Heart right ventricle (tissue), 16 donors: Measurements from ENCODE around the gene ECEL1. TPM values are rescaled to one million over a fixed set of nuclear protein-coding genes. Genes with fewer than 3 reads are reported as not detected.

Experiments
- ATAC-seq, 8 donors: fragments of 200-7000 bp; cut with Tn5 transposase; one replicate each; pipeline ENCODE4 v1.9.1; 2020; ENCODE audit warnings: mild to moderate bottlenecking in 8 of 8, moderate library complexity in 8 of 8, moderate number of reproducible peaks in 1 of 8
- DNase-seq, 2 donors: peaks; one replicate each; pipeline ENCODE4 v3.0.0-alpha.2; 2020
- H3K27ac ChIP-seq, 10 donors: fragments of 200-600 bp; sonication (generic) in 2 of 10; one replicate each; pipeline versions ENCODE4 v1.5.0 to v1.8.0; 2020 to 2022; ENCODE audit warnings: mild to moderate bottlenecking in 3 of 10
- H3K27me3 ChIP-seq, 7 donors: fragments of 200-600 bp; one replicate each; pipeline ENCODE4 v1.8.0; 2021 to 2022; ENCODE audit warnings: mild to moderate bottlenecking in 2 of 7
- H3K36me3 ChIP-seq, 9 donors: fragments of 200-600 bp; sonication (generic) in 1 of 9; one replicate each; pipeline versions ENCODE4 v1.5.0 to v1.8.0; 2020 to 2022; ENCODE audit warnings: mild to moderate bottlenecking in 2 of 9
- H3K4me1 ChIP-seq, 9 donors: fragments of 200-600 bp; sonication (generic) in 1 of 9; one replicate each; pipeline versions ENCODE4 v1.5.0 to v1.8.0; 2020 to 2022; ENCODE audit warnings: mild to moderate bottlenecking in 4 of 9
- H3K4me3 ChIP-seq, 10 donors: fragments of 200-600 bp; sonication (generic) in 2 of 10; one replicate each; pipeline versions ENCODE4 v1.5.0 to v1.8.0; 2020 to 2022; ENCODE audit warnings: mild to moderate bottlenecking in 7 of 10, moderate library complexity in 2 of 10
- H3K9me3 ChIP-seq, 11 donors: fragments of 200-600 bp in 10 of 11; sonication (generic) in 2 of 11; one replicate each; pipeline versions ENCODE4 v1.5.0 to v1.8.0; 2013 to 2022; ENCODE audit warnings: mild to moderate bottlenecking in 2 of 11, control low read depth in 1 of 11, moderate library complexity in 1 of 11
- CTCF ChIP-seq, 9 donors: fragments of 200-600 bp; sonication (generic) in 2 of 9; IDR thresholded peaks; one replicate each; pipeline versions ENCODE4 v1.5.0 to v1.8.0; 2021 to 2022; ENCODE audit warnings: antibody characterized with exemption in 9 of 9, mild to moderate bottlenecking in 5 of 9, moderate library complexity in 1 of 9
- WGBS, 2 donors: extraction: QIAGEN DNeasy Blood & Tissue Kit; methylation state at CpG; one replicate each; pipeline ENCODE4 v1.1.7; 2013; ENCODE audit warnings: inconsistent platforms in 1 of 2; 5-methylcytosine and 5-hydroxymethylcytosine counted together
- intact Hi-C, 10 donors: fragments of 100-400 bp; cut with DNase I; formaldehyde crosslinking; loops; one replicate each; pipeline versions ENCODE4 v1.11.1 to v1.14.2; 2022
- polyA plus RNA-seq, 2 donors: library from polyadenylated mRNA; stranded (reverse); fragments of 200-250 nt; gene quantifications; one replicate each; pipeline ENCODE4 v1.2.3, GENCODE V29; 2013
- total RNA-seq, 10 donors: library from RNA; stranded (reverse); fragmentation: NEBNext Ultra II Directional in 3 of 10; extraction: Animal tissue kit (Norgen Biotek cat#: 25700) in 3 of 10; gene quantifications; one replicate each; pipeline versions ENCODE4 v1.2.1 to v1.2.4, GENCODE V29; 2021 to 2023
- donor health status: Arrhythmogenic right ventricular cardiomyopathy.
- donor health status: ischemic (EF 13 %, LVEDD 7.1; RV severe dilation, severe dysfunction).
- donor health status: healthy with polysubstance abuse.
- donor health status: DM: no; HTN: yes; CAD: no.
- donor health status: DM: no; HTN: no; CAD: no.
- donor health status: ischemic (EF 25% LVEDD 6.9; RV normal size, moderate dysfunction).
- donor health status: ischemic (EF 25% LVEDD 5.7; RV mildly dilated, moderate dysfunction).
- donor health status: healthy.
- donor health status: DM: yes; HTN: yes; CAD: no.
- donor health status: Ischemic cardiomyopathy.
- donor health status: ischemic (EF 35%, LVEDD 5.7; RV mildly dilated, moderate dysfunction).
- donor health status: nonischemic (EF 11% LVEDD 7.7; RV severe dilation, severe dysfunction).
- donor health status: DM: yes; HTN: yes; CAD: no.
- donor health status: PGD.
- donor health status: ischemic (EF 29% LVEDD 5.4; RV normal size, mild dysfunction).
- donor health status: nonischemic (EF 23%, LVEDD 6.1; RV moderate dilation, normal function).

ECEL1 gene
- total and polyA plus RNA-seq, 12 donors = 0.23 to 1.5 (median 0.39) TPM; not detected in 8

GRCh38 chr2:232438091-232438490 lies 49.5 kb downstream of the ECEL1 start:
- TF ChIP-seq CTCF (IDR thresholded peaks at IDR 0.05) = no peak
- no peaks in the 10 kb centered on the region for H3K36me3 ChIP-seq
- no peaks in the 10 kb centered on the region for H3K9me3 ChIP-seq
- DNase-seq (no peak), ATAC-seq (no peak)
- no peak overlapping the region for H3K27ac ChIP-seq
- H3K4me1 ChIP-seq = peaks cover 0 to 11% (median 0%) of the 10 kb centered on the region in 9 donors
- H3K4me3 ChIP-seq = no peak overlapping the region
- WGBS, 2 donors = 86 to 91% methylated on average over 12 of the region's 12 CpGs
- intact Hi-C loops = loop anchor here in 7 of 10 donors (5.0 to 10.0 kb wide), 6 partner anchors 96 to 531 kb away; partner anchors contain the start of gene NPPC (in 1 of the 7)
- H3K27me3 ChIP-seq = peaks cover 0 to 11% (median 4%) of the 10 kb centered on the region in 7 donors

GRCh38 chr2:232437195-232437571 lies 50.5 kb downstream of the ECEL1 start:
- no peak overlapping the region for H3K4me3 ChIP-seq
- peaks cover 0 to 11% (median 4%) of the 10 kb centered on the region in 7 donors for H3K27me3 ChIP-seq
- no peak for DNase-seq
- H3K4me1 ChIP-seq = peaks cover 0 to 11% (median 0%) of the 10 kb centered on the region in 9 donors
- no peaks in the 10 kb centered on the region for H3K36me3 ChIP-seq
- no peak for TF ChIP-seq CTCF (IDR thresholded peaks at IDR 0.05)
- ATAC-seq = no peak
- no peaks in the 10 kb centered on the region for H3K9me3 ChIP-seq
- no peak overlapping the region for H3K27ac ChIP-seq
- intact Hi-C loops = loop anchor here in 7 of 10 donors (5.0 to 10.0 kb wide), 6 partner anchors 95 to 530 kb away; partner anchors contain the start of gene NPPC (in 1 of the 7)
- WGBS, 2 donors = 81 to 88% methylated on average over 12 of the region's 12 CpGs

GRCh38 chr2:232436381-232437194 lies 51.0 kb downstream of the ECEL1 start:
- no peak for TF ChIP-seq CTCF (IDR thresholded peaks at IDR 0.05)
- peaks cover 0 to 11% (median 4%) of the 10 kb centered on the region in 7 donors for H3K27me3 ChIP-seq
- DNase-seq (no peak), ATAC-seq (no peak)
- H3K9me3 ChIP-seq = no peaks in the 10 kb centered on the region
- no peak overlapping the region for H3K4me3 ChIP-seq
- intact Hi-C loops = loop anchor here in 7 of 10 donors (5.0 to 10.0 kb wide), 6 partner anchors 94 to 529 kb away; partner anchors contain the start of gene NPPC (in 1 of the 7)
- WGBS, 2 donors = 84 to 86% methylated on average over 15 of the region's 15 CpGs
- peaks cover 0 to 11% (median 0%) of the 10 kb centered on the region in 9 donors for H3K4me1 ChIP-seq
- H3K27ac ChIP-seq = no peak overlapping the region
- no peaks in the 10 kb centered on the region for H3K36me3 ChIP-seq

- DNase-seq (no peak), ATAC-seq (no peak)
- peaks cover 0 to 7% (median 4%) of the 10 kb centered on the region in 7 donors for H3K27me3 ChIP-seq
- H3K4me3 ChIP-seq = no peak overlapping the region
- no peak overlapping the region for H3K27ac ChIP-seq
- TF ChIP-seq CTCF (IDR thresholded peaks at IDR 0.05) = no peak
- no peaks in the 10 kb centered on the region for H3K9me3 ChIP-seq
- intact Hi-C loops = loop anchor here in 7 of 10 donors (5.0 to 10.0 kb wide), 6 partner anchors 94 to 529 kb away; partner anchors contain the start of gene NPPC (in 1 of the 7)
- H3K36me3 ChIP-seq = no peaks in the 10 kb centered on the region
- WGBS, 2 donors = 89 to 92% methylated on average over 7 of the region's 7 CpGs
- peaks cover 0 to 7% (median 0%) of the 10 kb centered on the region in 9 donors for H3K4me1 ChIP-seq
Measured at GRCh38 chr2:232435805-232436204, 51.8 kb downstream of the ECEL1 start.
